Kidney epithelial cell (primary cell): ENCODE measurements around the gene STRIP1. TPM values are rescaled to one million over a fixed set of nuclear protein-coding genes. Genes with fewer than 3 reads are reported as not detected.

Source experiments
- DNase-seq: peaks from one replicate; pipeline ENCODE4 v3.0.0-alpha.2; 2010; ENCODE audit warnings: low read depth
- H3K27me3 ChIP-seq: 2 replicates; pipeline ENCODE4 v1.6.0; 2011; ENCODE audit warnings: low read length; ENCODE audit not compliant: control insufficient read depth, insufficient read depth
- H3K36me3 ChIP-seq: 2 replicates; pipeline ENCODE4 v1.5.1; 2011; ENCODE audit warnings: low read length; ENCODE audit not compliant: control insufficient read depth, insufficient read depth
- H3K4me3 ChIP-seq: 2 replicates; pipeline ENCODE4 v1.5.1; 2011; ENCODE audit warnings: low read depth, mild to moderate bottlenecking, control low read depth, low read length
- total RNA-seq: library from RNA; depleted of rRNA; stranded (reverse); fragments of >200 nt; gene quantifications from 2 replicates; pipeline ENCODE4 v1.2.3, GENCODE V29; 2015
- TF ChIP-seq, protein P1 (sequence below): IDR thresholded peaks from 2 replicates; pipeline ENCODE4 v1.5.1; 2011; ENCODE audit warnings: mild to moderate bottlenecking, moderate library complexity, low read length, control low read depth, inconsistent platforms; ENCODE audit not compliant: insufficient read depth, poor library complexity, severe bottlenecking

Gene STRIP1
- total RNA-seq, 1 donor from 2014 or later, result 41.0 TPM

GRCh38 chr1:110056285-110056683 is 21.9 kb downstream of the STRIP1 start:
- TF ChIP-seq, protein P1, sequence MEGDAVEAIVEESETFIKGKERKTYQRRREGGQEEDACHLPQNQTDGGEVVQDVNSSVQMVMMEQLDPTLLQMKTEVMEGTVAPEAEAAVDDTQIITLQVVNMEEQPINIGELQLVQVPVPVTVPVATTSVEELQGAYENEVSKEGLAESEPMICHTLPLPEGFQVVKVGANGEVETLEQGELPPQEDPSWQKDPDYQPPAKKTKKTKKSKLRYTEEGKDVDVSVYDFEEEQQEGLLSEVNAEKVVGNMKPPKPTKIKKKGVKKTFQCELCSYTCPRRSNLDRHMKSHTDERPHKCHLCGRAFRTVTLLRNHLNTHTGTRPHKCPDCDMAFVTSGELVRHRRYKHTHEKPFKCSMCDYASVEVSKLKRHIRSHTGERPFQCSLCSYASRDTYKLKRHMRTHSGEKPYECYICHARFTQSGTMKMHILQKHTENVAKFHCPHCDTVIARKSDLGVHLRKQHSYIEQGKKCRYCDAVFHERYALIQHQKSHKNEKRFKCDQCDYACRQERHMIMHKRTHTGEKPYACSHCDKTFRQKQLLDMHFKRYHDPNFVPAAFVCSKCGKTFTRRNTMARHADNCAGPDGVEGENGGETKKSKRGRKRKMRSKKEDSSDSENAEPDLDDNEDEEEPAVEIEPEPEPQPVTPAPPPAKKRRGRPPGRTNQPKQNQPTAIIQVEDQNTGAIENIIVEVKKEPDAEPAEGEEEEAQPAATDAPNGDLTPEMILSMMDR, result no peak
- no peak overlapping the region for H3K4me3 ChIP-seq
- H3K36me3 ChIP-seq, result peaks cover 3% of the 10 kb centered on the region
- H3K27me3 ChIP-seq, result no peaks in the 10 kb centered on the region
- DNase-seq, result no peak

DNA sequence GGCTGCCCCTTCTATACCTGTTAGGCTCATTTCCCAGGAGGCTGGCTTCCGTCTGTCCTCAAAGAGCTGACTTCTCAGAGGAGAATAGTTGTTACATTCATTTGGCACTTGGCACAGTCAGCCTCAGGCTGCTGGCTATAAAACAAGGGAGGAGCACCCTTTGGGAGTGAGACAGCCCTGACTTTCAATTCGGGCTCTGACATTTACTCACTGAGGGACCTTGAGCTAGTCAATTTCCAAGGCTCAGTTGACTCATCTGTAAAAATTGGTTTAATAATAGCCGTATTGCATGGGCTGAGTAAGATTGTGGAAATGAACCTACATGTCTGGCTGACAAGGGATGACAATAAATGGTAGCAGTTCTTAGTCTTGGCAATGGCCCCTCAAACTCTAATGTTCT is 22.4 kb downstream of the STRIP1 start:
- Histone ChIP-seq H3K36me3 (peaks cover 3% of the 10 kb centered on the region), H3K4me3 (no peak overlapping the region), H3K27me3 (no peaks in the 10 kb centered on the region)
- TF ChIP-seq, protein P1, result no peak
- no peak for DNase-seq

DNA sequence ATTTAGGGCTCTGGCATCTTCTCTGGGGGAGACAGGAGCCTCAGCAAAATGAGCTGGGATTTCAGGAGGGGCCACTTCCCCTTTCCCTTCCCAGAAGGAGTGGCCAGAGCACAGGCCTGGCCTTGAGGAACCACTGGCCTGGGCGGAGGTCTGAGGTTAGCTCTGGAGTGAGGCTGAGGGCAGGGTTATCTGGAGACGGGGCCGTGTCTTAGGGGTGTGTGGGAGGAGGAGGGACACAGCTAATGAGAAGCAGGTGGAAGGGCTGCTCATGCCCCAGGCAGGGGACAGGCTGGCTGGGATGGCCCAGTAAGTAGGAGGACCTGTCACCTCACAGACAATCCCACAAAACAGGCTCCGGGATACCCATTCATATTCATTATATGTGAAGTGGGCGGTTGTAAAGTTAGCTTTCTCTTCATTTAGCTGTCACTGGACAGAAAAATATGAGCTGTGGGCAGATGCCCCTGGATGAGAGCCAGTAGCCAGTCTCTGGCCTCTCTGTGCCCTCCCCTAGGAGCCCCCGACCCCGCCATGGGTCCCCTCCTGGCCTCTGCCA is 23.6 kb downstream of the STRIP1 start:
- peaks cover 3% of the 10 kb centered on the region for H3K36me3 ChIP-seq
- no peak overlapping the region for H3K4me3 ChIP-seq
- TF ChIP-seq, protein P1, result no peak
- no peaks in the 10 kb centered on the region for H3K27me3 ChIP-seq
- DNase-seq, result no peak

DNA sequence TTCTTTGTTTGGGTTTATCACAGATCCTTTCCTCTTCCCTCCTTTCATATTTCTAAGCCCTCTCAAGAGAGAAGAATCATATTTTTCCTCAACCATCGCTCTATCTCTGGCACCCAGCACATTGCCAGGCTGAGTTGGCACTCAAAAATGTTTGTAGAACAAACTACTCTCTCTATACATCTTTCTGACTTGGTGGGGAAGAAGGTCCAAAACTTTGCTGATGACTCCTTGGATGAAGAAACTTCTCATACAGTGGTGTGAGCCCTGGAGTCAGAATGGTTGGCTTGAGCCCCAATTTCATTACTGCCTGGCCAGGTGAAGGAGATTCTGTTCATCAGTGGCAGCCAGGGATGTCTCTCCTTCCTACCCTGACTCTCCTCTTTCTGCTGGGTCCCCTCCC is 24.2 kb downstream of the STRIP1 start:
- no peak overlapping the region for H3K4me3 ChIP-seq

DNA sequence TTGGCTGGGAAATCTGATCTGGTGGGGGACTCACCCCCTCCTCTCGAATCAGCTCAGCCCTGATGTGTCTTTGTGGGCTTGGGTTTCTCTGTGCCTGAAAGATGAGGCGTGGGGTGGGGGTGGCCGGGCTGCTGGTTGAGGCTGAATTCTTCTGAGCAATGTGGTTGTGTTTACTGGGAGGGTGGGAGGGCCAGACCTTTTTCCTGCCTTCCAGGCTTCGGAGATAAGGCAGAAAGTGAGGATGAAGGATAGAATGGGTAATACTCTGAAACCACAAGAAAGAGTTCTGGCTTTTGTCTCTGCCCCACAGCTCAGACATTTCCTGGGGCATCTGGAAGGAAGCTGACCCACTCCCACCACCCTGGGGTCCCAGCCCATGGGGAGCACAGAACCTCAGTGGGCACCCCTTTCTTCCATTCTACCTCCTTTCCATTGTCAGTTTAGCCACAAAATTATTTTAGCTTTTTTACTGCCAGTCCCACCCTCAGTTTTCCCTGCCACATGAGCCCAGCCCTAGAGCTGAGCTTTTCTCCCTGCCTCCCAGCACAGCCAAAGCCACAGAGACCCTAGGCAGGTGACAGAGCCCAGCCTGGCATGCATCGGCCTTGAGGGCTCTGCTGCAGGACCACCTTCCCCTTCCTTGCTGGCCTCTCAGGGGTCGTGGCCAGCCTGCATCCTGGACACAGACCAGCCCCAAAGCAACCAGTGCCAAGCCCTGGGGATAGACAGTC is 24.9 kb downstream of the STRIP1 start:
- TF ChIP-seq, protein P1, result no peak
- no peaks in the 10 kb centered on the region for H3K27me3 ChIP-seq
- DNase-seq, result no peak
- no peak overlapping the region for H3K4me3 ChIP-seq
- H3K36me3 ChIP-seq, result no peaks in the 10 kb centered on the region

More for the DNA sequence above, 24.2 kb downstream of the STRIP1 start:
- no peak for DNase-seq
- TF ChIP-seq, protein P1, result no peak
- Histone ChIP-seq H3K27me3 (no peaks in the 10 kb centered on the region), H3K36me3 (peaks cover 1% of the 10 kb centered on the region)
